Measurements from ENCODE around the gene HTD2.

Gene HTD2

GRCh38 chr3:58353722-58354553 lies 47.6 kb downstream of the HTD2 start:
- DNase-seq (ENCODE audit: extremely low read depth, low read depth): no peak
- TF ChIP-seq CTCF (IDR thresholded peaks at IDR 0.05; ENCODE audit: low read depth, low read length): no peak

DNA sequence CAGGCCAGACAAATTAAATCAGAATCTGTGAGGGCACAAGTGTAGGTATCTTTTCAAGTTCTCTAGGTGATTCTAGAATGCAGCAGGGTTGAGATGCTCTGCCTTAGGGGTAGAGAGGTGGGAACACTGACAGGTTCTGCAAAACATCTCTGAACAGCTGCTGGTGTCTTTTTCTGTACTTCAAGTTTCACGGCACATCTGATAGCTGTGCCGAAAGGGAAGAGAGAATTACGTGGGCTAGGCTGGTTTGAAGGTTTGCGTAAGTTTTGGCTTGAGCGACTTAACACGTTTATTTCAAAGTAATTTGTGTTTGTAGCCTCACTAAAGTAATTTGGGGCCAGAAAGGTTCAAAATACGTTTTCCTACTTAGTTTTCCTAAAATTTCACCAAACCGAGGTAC lies 48.9 kb downstream of the HTD2 start:
- no peak for DNase-seq (ENCODE audit: extremely low read depth, low read depth)
- TF ChIP-seq CTCF (IDR thresholded peaks at IDR 0.05; ENCODE audit: low read depth, low read length): no peak

GRCh38 chr3:58356054-58356453 lies 49.7 kb downstream of the HTD2 start:
- DNase-seq (ENCODE audit: extremely low read depth, low read depth): no peak
- no peak for TF ChIP-seq CTCF (IDR thresholded peaks at IDR 0.05; ENCODE audit: low read depth, low read length)

- TF ChIP-seq CTCF (IDR thresholded peaks at IDR 0.05; ENCODE audit: low read depth, low read length): no peak
- no peak for DNase-seq (ENCODE audit: extremely low read depth, low read depth)
These were observed 51.1 kb downstream of the HTD2 start for GRCh38 chr3:58357402-58357801.

- TF ChIP-seq CTCF (IDR thresholded peaks at IDR 0.05; ENCODE audit: low read depth, low read length): no peak
These were observed 51.8 kb downstream of the HTD2 start for GRCh38 chr3:58358092-58358491.

DNA sequence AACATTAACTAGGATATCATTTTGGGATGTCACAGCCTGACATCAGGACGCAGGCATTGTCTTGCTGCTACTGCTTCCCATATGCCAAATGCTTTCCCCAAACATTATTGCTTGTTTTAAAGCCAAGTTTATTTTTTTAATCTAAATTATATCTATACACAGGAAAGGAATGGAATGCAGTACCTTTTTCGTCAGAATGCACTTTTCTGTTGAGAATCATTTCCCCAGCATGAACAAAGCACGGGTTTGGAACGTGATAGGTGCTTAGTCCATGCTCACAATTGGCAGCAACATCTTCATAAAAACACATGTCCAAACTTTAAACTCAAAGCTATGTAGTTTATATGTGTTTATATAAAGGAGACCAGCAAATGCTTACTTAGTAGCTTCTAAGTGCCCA lies 52.5 kb downstream of the HTD2 start:
- no peak for TF ChIP-seq CTCF (IDR thresholded peaks at IDR 0.05; ENCODE audit: low read depth, low read length)
- no peak for DNase-seq (ENCODE audit: extremely low read depth, low read depth)

More at GRCh38 chr3:58358092-58358491, 51.8 kb downstream of the HTD2 start:
- DNase-seq (ENCODE audit: extremely low read depth, low read depth): no peak

GRCh38 chr3:58359621-58360020 lies 53.3 kb downstream of the HTD2 start:
- TF ChIP-seq CTCF (IDR thresholded peaks at IDR 0.05; ENCODE audit: low read depth, low read length): no peak
- no peak for DNase-seq (ENCODE audit: extremely low read depth, low read depth)
